Adrenal gland (tissue), 5 donors: ENCODE measurements around the gene NCAPG.

ENCODE experiments used
- CTCF ChIP-seq, 6 experiments: fragments of 450-650 bp in 4 of 6; fragments of 200-600 bp in 2 of 6; sonication (generic) in 1 of 6; IDR thresholded peaks; 1 replicate in 5 of 6; 2 replicates in 1 of 6; pipeline versions ENCODE4 v1.5.1 to v1.8.0; 2016 to 2021; ENCODE audit warnings: antibody characterized with exemption in 6 of 6, mild to moderate bottlenecking in 2 of 6, moderate library complexity in 1 of 6
- POLR2A ChIP-seq, 2 donors: fragments of 450-650 bp; IDR thresholded peaks; one replicate each; pipeline ENCODE4 v1.6.1; 2017; ENCODE audit warnings: antibody characterized with exemption in 2 of 2, mild to moderate bottlenecking in 2 of 2, moderate library complexity in 1 of 2
- donor health status: DM: no; HTN: no; CAD: no.

- no peak for TF ChIP-seq CTCF (IDR thresholded peaks at IDR 0.05)
- no peak for TF ChIP-seq POLR2A (IDR thresholded peaks at IDR 0.05)
These were observed 56.5 kb downstream of the NCAPG start for GRCh38 chr4:17867276-17867675.
